Astrocyte of the spinal cord (primary cell): ENCODE results near the gene ZNF681.
"Not testable (repeated sequence)": the region's sequence is repeated elsewhere in the genome, so short reads cannot be mapped to it uniquely, and the experiment has no call there.

Source experiments
- DNase-seq: peaks from one replicate; pipeline ENCODE4 v3.0.0; 2011; ENCODE audit warnings: low read depth, low spot score
- H3K4me3 ChIP-seq: 2 replicates; pipeline ENCODE4 v1.5.1; 2011; ENCODE audit warnings: low read depth, mild to moderate bottlenecking, low read length, moderate library complexity
- CTCF ChIP-seq: IDR thresholded peaks from 2 replicates; pipeline ENCODE4 v1.5.1; 2012; ENCODE audit warnings: low read depth, mild to moderate bottlenecking, low read length, inconsistent platforms
- in situ Hi-C: cut with HindIII; loops from 2 replicates; pipeline ENCODE4 v1.10.0; 2017; ENCODE audit warnings: low sequenced_read_pairs

ZNF681 gene

GRCh38 chr19:23699521-23699860 is 59.2 kb downstream of the ZNF681 start:
- DNase-seq, result no peak
- TF ChIP-seq CTCF, result no peak
- H3K4me3 ChIP-seq, result no peak overlapping the region
- in situ Hi-C loops, result no loop called here

GRCh38 chr19:23698711-23699520 is 59.8 kb downstream of the ZNF681 start:
- in situ Hi-C loops, result no loop called here
- DNase-seq, result no peak
- TF ChIP-seq CTCF, result no peak
- H3K4me3 ChIP-seq, result no peak overlapping the region

- DNase-seq, H3K4me3 ChIP-seq, in situ Hi-C loops: not testable (repeated sequence)
Observed at GRCh38 chr19:23692937-23693336, 65.8 kb downstream of the ZNF681 start.
